OCI-LY1 (cell line): ENCODE data around the gene PHYHD1.
A peak's percentile ranks its signal among the peaks of the same experiment; 100 is the strongest.
"Not testable (repeated sequence)": the region's sequence is repeated elsewhere in the genome, so short reads cannot be mapped to it uniquely, and the experiment has no call there.

Experiments
- H2AFZ ChIP-seq: fragments of 200-600 bp; sonication (generic), shearing (Covaris generic); 2 replicates; pipeline ENCODE4 v1.6.0; 2014; ENCODE audit warnings: antibody characterized with exemption, mild to moderate bottlenecking, low read length
- H3F3A ChIP-seq: fragments of 200-600 bp; sonication (generic), shearing (Covaris generic); 2 replicates; pipeline ENCODE4 v1.6.0; 2014; ENCODE audit warnings: mild to moderate bottlenecking, antibody characterized with exemption, low read length, moderate library complexity; ENCODE audit not compliant: insufficient read depth
- H3K27ac ChIP-seq: fragments of 200-600 bp; sonication (generic); 2 replicates; pipeline ENCODE4 v1.5.1; 2014; ENCODE audit warnings: low read length, mixed run types, mild to moderate bottlenecking, low read depth; ENCODE audit not compliant: poor library complexity, severe bottlenecking
- H3K27me3 ChIP-seq: fragments of 200-600 bp; sonication (generic); 2 replicates; pipeline ENCODE4 v1.6.0; 2014; ENCODE audit warnings: antibody characterized with exemption, mild to moderate bottlenecking, low read length, moderate library complexity; ENCODE audit not compliant: insufficient read depth
- H3K36me3 ChIP-seq: fragments of 200-600 bp; sonication (generic); 2 replicates; pipeline ENCODE4 v1.6.1; 2014; ENCODE audit warnings: mild to moderate bottlenecking, antibody characterized with exemption, low read length, moderate library complexity, mixed read lengths; ENCODE audit not compliant: insufficient read depth
- H3K4me1 ChIP-seq: fragments of 200-600 bp; sonication (generic); 2 replicates; pipeline ENCODE4 v1.5.1; 2014; ENCODE audit warnings: mild to moderate bottlenecking, low read length, moderate library complexity; ENCODE audit not compliant: insufficient read depth, severe bottlenecking
- H3K4me2 ChIP-seq: fragments of 200-600 bp; sonication (generic), shearing (Covaris generic); 2 replicates; pipeline ENCODE4 v1.6.1; 2014; ENCODE audit warnings: low read length
- H3K4me3 ChIP-seq: fragments of 200-600 bp; sonication (generic); 2 replicates; pipeline ENCODE4 v1.5.1; 2014; ENCODE audit warnings: low read length, low read depth, mild to moderate bottlenecking, mixed read lengths; ENCODE audit not compliant: poor library complexity, severe bottlenecking
- H3K79me2 ChIP-seq: fragments of 200-600 bp; shearing (Covaris generic); 2 replicates; pipeline ENCODE4 v1.6.1; 2016; ENCODE audit warnings: mixed run types, low read length, mixed read lengths; ENCODE audit not compliant: insufficient read depth
- H3K9ac ChIP-seq: fragments of 200-600 bp; sonication (generic), shearing (Covaris generic); 2 replicates; pipeline ENCODE4 v1.6.1; 2014; ENCODE audit warnings: mild to moderate bottlenecking, low read length, mixed read lengths
- H3K9me2 ChIP-seq: fragments of 200-600 bp; sonication (generic), shearing (Covaris generic); 2 replicates; pipeline ENCODE4 v1.6.1; 2014; ENCODE audit warnings: low read depth, mild to moderate bottlenecking, low read length, mixed read lengths
- H3K9me3 ChIP-seq: fragments of 200-600 bp; shearing (Covaris generic); 2 replicates; pipeline ENCODE4 v1.6.1; 2014; ENCODE audit warnings: low read length, mixed read lengths
- H4K20me1 ChIP-seq: fragments of 200-600 bp; sonication (generic), shearing (Covaris generic); 2 replicates; pipeline ENCODE4 v1.6.0; 2016; ENCODE audit warnings: mild to moderate bottlenecking, low read length; ENCODE audit not compliant: insufficient read depth
- CTCF ChIP-seq: fragments of 200-600 bp; sonication (generic), shearing (Covaris generic); IDR thresholded peaks from 2 replicates; pipeline ENCODE4 v1.5.1; 2017; ENCODE audit warnings: mild to moderate bottlenecking, antibody characterized with exemption, low read length, moderate library complexity, mixed read lengths
- EZH2 ChIP-seq: fragments of 200-600 bp; sonication (generic), shearing (Covaris generic); IDR thresholded peaks from 2 replicates; pipeline ENCODE4 v1.8.0; 2017; ENCODE audit warnings: borderline replicate concordance, mixed run types, mild to moderate bottlenecking, antibody characterized with exemption, low read length, moderate library complexity, mixed read lengths

PHYHD1 gene

GRCh38 chr9:128947527-128948301, 26.9 kb downstream of the PHYHD1 start, which contains the start of the genes DOLK and NUP188:
TSS of gene DOLK (minus strand) at chr9:128947603. CDS start at chr9:128947303, 300 bp downstream.
TSS of gene NUP188 (plus strand) at chr9:128947699. CDS start at chr9:128947720, 21 bp downstream.
- TF ChIP-seq EZH2 (no peak), CTCF (no peak)
- Histone ChIP-seq H3K27ac (peak within 1 kb of the TSS; percentile 34), H4K20me1 (no peaks in the 10 kb centered on the region), H3K4me2 (peak within 1 kb of the TSS; percentile 92), H3K4me1 (peaks cover 13% of the 10 kb centered on the region), H3K79me2 (peaks cover 6% of the 10 kb centered on the region; the same call in 1 of the 2 replicates), H3K27me3 (no peaks in the 10 kb centered on the region), H3K9me3 (no peaks in the 10 kb centered on the region), H3K4me3 (peak within 1 kb of the TSS; percentile 84), H2AFZ (no peak within 1 kb of the TSS), H3K36me3 (peaks cover 32% of the 10 kb centered on the region), H3K9me2 (no peaks in the 10 kb centered on the region), H3K9ac (peak within 1 kb of the TSS; percentile 87), H3F3A (no peaks in the 10 kb centered on the region)

GRCh38 chr9:128961403-128961802, 40.6 kb downstream of the PHYHD1 start:
- not testable (repeated sequence) for H3K27ac ChIP-seq, H3K9me3 ChIP-seq, H3K27me3 ChIP-seq, H3K4me3 ChIP-seq, H3F3A ChIP-seq, H3K4me1 ChIP-seq, H3K79me2 ChIP-seq, H3K9me2 ChIP-seq, H2AFZ ChIP-seq, H3K4me2 ChIP-seq, H4K20me1 ChIP-seq, H3K9ac ChIP-seq
- peaks cover 85% of the 10 kb centered on the region for H3K36me3 ChIP-seq

GRCh38 chr9:128969491-128969890, 48.7 kb downstream of the PHYHD1 start:
- Histone ChIP-seq H3K79me2 (no peaks in the 10 kb centered on the region), H4K20me1 (no peaks in the 10 kb centered on the region), H3K9ac (no peak overlapping the region), H3K4me2 (no peak overlapping the region), H2AFZ (no peak overlapping the region), H3K9me3 (no peaks in the 10 kb centered on the region), H3K4me1 (no peaks in the 10 kb centered on the region), H3F3A (no peaks in the 10 kb centered on the region), H3K27ac (no peak overlapping the region), H3K27me3 (no peaks in the 10 kb centered on the region), H3K9me2 (no peaks in the 10 kb centered on the region), H3K4me3 (no peak overlapping the region), H3K36me3 (peaks cover 89% of the 10 kb centered on the region)
- TF ChIP-seq CTCF = no peak
- no peak for TF ChIP-seq EZH2

- no peaks in the 10 kb centered on the region for H3K27me3 ChIP-seq
- H3K4me1 ChIP-seq = no peaks in the 10 kb centered on the region
- H3K27ac ChIP-seq = no peak overlapping the region
- H3K9me2 ChIP-seq = no peaks in the 10 kb centered on the region
- no peaks in the 10 kb centered on the region for H3F3A ChIP-seq
- H2AFZ ChIP-seq = no peak overlapping the region
- H3K79me2 ChIP-seq = no peaks in the 10 kb centered on the region
- no peak overlapping the region for H3K4me3 ChIP-seq
- H3K36me3 ChIP-seq = peaks cover 97% of the 10 kb centered on the region
- H4K20me1 ChIP-seq = no peaks in the 10 kb centered on the region
- H3K9me3 ChIP-seq = no peaks in the 10 kb centered on the region
- TF ChIP-seq EZH2 (no peak), CTCF (no peak)
- H3K9ac ChIP-seq = no peak overlapping the region
- H3K4me2 ChIP-seq = no peak overlapping the region
These were observed 52.2 kb downstream of the PHYHD1 start for GRCh38 chr9:128972956-128973355.
